ENCODE data around the gene ARL13B. TPM values are rescaled to one million over a fixed set of nuclear protein-coding genes. Genes with fewer than 3 reads are reported as not detected.

The ARL13B gene
- polyA plus RNA-seq, 1 of the 3 experiments (the other 2 are of a cell fraction), result 4.9 TPM

DNA sequence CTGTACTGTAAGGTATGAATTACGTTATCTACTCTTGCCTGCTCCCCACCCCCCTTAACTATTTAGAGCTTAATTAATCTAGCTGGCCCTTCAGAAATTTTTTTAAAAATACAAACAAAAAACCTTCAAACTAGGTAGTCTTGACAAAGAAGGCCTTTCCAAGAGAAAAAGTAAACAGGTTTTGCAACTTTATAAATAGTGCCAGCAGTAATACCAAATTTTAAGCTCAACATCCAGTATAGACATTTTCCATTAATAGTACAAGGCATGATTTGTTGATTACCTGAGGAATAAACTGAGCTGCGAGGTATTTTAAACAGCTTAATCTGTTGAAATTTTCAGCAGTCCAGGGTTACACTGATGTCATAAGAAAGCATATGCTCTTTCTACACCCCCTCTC, 28.3 kb downstream of the ARL13B start:
- peaks cover 0 to 7% of the 10 kb centered on the region in 2 experiments; a peak in 1 of 4 replicates for H3K4me1 ChIP-seq (ENCODE audit: control insufficient read depth in 1 of 2, insufficient read depth in 2 of 2, low read depth in 1 of 2, low read length in 1 of 2)
- no peak for TF ChIP-seq GATA2 (CRISPR knock-in tag; IDR thresholded peaks at IDR 0.05)
- TF ChIP-seq REST (IDR thresholded peaks at IDR 0.05; ENCODE audit: low read depth, low read length), result no peak
- no peak for TF ChIP-seq IRF3 (IDR thresholded peaks at IDR 0.05; ENCODE audit: low read depth, low read length)
- no peak for TF ChIP-seq SIN3A (IDR thresholded peaks at IDR 0.05; ENCODE audit: borderline replicate concordance, low read depth, low read length)
- TF ChIP-seq SMC3 (IDR thresholded peaks at IDR 0.05; ENCODE audit: low read depth, low read length), result no peak
- TF ChIP-seq NFIC (IDR thresholded peaks at IDR 0.05; ENCODE audit: borderline replicate concordance), result no peak
- TF ChIP-seq EP300 (IDR thresholded peaks at IDR 0.05; ENCODE audit: borderline replicate concordance in 1 of 2, low read depth in 1 of 2, low read length in 1 of 2), result no peak
- no peak for TF ChIP-seq RXRA (IDR thresholded peaks at IDR 0.05; ENCODE audit: borderline replicate concordance, low read depth)
- no peak for TF ChIP-seq CHD2 (IDR thresholded peaks at IDR 0.05; ENCODE audit: low read length, partially characterized antibody)
- TF ChIP-seq MAX (IDR thresholded peaks at IDR 0.05; ENCODE audit: low read depth), result no peak
- TF ChIP-seq EZH2phosphoT487 (IDR thresholded peaks at IDR 0.05; ENCODE audit: borderline replicate concordance, low read depth), result no peak
- no peak for TF ChIP-seq TEAD4 (IDR thresholded peaks at IDR 0.05; ENCODE audit: borderline replicate concordance, insufficient read depth)
- no peaks in the 10 kb centered on the region for H3K9me2 ChIP-seq
- H2AFZ ChIP-seq (ENCODE audit: low read depth), result no peak overlapping the region
- 99% methylated on average over 2 of the region's 2 CpGs for WGBS (ENCODE audit: low lambda C conversion rate)
- 0 out of 2 replicates have a peak, but pooled peaks cover 3% of the 10 kb centered on the region for H3K79me2 ChIP-seq (ENCODE audit: insufficient read depth)
- no peaks in the 10 kb centered on the region for H4K20me1 ChIP-seq (ENCODE audit: insufficient read depth)
- peaks cover 0 to 2% of the 10 kb centered on the region in 2 experiments for H3K36me3 ChIP-seq (replicated peaks in 1 of 2; ENCODE audit: control insufficient read depth in 1 of 2, insufficient read depth in 2 of 2, low read length in 1 of 2)
- no peaks in the 10 kb centered on the region for H3K27me3 ChIP-seq (ENCODE audit: insufficient read depth)
- CTCF ChIA-PET, result interaction anchor here (0.7 to 1.2 kb wide), 6 partner anchors 14 to 168 kb away, joined by 3 to 5 read pairs (median 4); no protein-coding TSS in a partner anchor
- H3K4me3 ChIP-seq (ENCODE audit: low read depth in 2 of 2, low read length in 1 of 2), result no peak overlapping the region
- no peak overlapping the region for H3K4me2 ChIP-seq
- no peaks in the 10 kb centered on the region for H3F3A ChIP-seq (replicated peaks; ENCODE audit: insufficient read depth)
- no peak for DNase-seq
- no peak overlapping the region for H3K9ac ChIP-seq
- H3K9me3 ChIP-seq, result no peaks in the 10 kb centered on the region
- no peak overlapping the region for H3K27ac ChIP-seq (ENCODE audit: low read depth in 2 of 2, low read length in 1 of 2)
- POLR2A ChIA-PET, result no interaction called here

All from SK-N-SH (cell line).